Measurements from ENCODE around the gene PIGN.

DNA sequence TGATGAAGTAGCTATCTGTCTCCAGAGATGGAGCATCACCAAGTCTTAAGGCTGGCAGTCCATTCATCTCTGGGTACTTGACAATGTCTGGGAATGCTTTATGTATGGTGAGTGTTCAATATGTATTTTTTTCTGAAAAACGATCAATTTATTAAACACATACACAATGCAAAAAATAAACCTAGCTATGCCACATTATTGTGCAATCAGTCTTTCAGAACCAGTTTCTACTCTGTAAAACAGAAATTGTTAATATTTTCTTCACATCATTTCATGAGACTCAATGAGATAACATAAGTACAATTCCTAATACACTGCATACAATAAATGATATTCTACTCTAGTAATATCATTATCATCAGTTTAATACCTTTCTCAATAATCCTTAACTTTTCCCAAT lies 122.5 kb downstream of the PIGN start:
- TF ChIP-seq, protein P1, sequence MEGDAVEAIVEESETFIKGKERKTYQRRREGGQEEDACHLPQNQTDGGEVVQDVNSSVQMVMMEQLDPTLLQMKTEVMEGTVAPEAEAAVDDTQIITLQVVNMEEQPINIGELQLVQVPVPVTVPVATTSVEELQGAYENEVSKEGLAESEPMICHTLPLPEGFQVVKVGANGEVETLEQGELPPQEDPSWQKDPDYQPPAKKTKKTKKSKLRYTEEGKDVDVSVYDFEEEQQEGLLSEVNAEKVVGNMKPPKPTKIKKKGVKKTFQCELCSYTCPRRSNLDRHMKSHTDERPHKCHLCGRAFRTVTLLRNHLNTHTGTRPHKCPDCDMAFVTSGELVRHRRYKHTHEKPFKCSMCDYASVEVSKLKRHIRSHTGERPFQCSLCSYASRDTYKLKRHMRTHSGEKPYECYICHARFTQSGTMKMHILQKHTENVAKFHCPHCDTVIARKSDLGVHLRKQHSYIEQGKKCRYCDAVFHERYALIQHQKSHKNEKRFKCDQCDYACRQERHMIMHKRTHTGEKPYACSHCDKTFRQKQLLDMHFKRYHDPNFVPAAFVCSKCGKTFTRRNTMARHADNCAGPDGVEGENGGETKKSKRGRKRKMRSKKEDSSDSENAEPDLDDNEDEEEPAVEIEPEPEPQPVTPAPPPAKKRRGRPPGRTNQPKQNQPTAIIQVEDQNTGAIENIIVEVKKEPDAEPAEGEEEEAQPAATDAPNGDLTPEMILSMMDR (conservative IDR thresholded peaks at IDR 0.05 in 1 of 2, IDR thresholded peaks at IDR 0.05 in 1 of 2; ENCODE audit: extremely low read depth in 1 of 2, insufficient read depth in 1 of 2, low read depth in 1 of 2, low read length in 2 of 2) = no peak
- no peak for TF ChIP-seq EZH2 (IDR thresholded peaks at IDR 0.05; ENCODE audit: borderline replicate concordance, low read length)

All from mammary epithelial cell (primary cell).